C4-2B (cell line): ENCODE data around the gene ZNF304.

Experiments
- H3K27ac ChIP-seq: fragments of 450-650 bp; 2 replicates; pipeline ENCODE4 v1.5.1; 2017
- ZFX ChIP-seq: fragments of 450-650 bp; IDR thresholded peaks from 2 replicates; pipeline ENCODE4 v1.6.1; 2017
- TF ChIP-seq, protein P1 (sequence below): fragments of 450-650 bp; conservative IDR thresholded peaks from 2 replicates; pipeline ENCODE4 v1.5.1; 2017; ENCODE audit warnings: mild to moderate bottlenecking

ZNF304 gene

DNA sequence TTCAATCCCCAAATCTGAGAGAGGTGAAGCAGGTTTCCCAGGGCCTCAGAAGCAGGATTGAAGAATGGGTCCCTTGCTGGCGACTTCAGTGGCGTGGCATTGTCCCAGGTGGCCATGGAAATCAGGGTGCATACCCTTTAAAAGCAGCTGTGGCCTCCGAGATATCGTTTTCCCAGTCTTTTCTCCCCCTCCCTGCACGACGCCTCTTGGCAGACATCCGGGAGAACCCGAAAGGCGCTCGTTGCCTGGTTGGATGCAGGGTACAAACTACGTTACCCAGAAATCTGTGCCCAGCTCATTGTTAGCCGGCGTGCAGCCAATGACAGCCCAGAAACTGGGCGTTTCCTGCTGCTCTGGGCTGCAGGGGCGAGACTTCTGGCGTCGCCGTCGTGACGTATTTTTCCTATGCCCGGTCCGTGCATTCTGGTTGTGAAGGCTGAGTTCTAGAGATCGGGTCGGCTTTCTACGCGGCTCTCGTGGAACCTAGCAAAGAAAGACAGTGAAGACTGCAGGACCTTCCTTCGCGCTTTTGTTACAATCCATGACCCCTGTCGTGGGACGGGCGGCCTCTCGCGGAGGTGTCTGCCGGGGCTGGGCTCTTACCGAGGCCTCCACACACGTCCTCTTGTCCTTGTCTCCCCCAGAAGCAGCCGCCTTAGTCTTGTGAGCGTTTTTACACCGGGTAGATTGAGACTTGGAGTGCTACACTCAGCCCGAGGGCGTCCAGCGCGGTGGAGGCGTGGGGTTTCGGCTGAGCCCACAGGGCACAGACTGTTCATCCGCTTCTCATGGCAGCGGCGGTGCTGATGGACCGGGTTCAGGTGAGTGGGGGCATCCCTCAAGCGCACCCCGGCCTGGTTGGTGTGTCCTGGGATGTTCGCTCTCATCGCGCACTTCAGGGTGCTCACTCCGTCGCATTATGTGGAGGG, at the start of gene ZNF304:
TSS of gene ZNF304 (plus strand) at position 395 of the 929 bp plus-strand sequence. CDS start at position 789, 394 bp downstream.
- TF ChIP-seq, protein P1, sequence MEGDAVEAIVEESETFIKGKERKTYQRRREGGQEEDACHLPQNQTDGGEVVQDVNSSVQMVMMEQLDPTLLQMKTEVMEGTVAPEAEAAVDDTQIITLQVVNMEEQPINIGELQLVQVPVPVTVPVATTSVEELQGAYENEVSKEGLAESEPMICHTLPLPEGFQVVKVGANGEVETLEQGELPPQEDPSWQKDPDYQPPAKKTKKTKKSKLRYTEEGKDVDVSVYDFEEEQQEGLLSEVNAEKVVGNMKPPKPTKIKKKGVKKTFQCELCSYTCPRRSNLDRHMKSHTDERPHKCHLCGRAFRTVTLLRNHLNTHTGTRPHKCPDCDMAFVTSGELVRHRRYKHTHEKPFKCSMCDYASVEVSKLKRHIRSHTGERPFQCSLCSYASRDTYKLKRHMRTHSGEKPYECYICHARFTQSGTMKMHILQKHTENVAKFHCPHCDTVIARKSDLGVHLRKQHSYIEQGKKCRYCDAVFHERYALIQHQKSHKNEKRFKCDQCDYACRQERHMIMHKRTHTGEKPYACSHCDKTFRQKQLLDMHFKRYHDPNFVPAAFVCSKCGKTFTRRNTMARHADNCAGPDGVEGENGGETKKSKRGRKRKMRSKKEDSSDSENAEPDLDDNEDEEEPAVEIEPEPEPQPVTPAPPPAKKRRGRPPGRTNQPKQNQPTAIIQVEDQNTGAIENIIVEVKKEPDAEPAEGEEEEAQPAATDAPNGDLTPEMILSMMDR = no peak
- peak; percentile 43; the same call in 1 of the 2 replicates for TF ChIP-seq ZFX
- peak within 1 kb of the TSS; percentile 69 for H3K27ac ChIP-seq

DNA sequence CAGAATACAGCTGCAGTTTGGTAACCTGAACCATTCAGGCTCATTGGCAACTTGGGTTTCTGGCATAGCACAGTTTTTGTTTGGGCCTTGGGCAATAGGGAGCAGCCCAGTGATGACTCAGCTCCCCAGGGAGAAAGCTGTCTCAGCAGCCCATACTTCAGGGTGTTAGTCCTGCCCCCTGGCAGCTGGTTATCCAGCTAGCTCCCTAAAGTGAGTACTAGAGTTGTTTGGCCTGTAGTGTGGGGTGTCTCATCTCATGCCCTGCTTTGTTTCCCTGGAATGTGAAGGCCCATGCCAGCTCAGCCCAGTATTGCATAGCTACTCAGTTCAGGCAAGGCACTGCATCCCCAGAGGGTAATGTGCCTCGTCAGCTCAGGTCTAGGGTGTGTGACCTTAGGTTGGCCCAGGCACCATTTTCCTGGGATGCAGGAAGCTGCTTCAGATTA, 49.0 kb upstream of the ZNF304 start:
- no peak overlapping the region for H3K27ac ChIP-seq
- no peak for TF ChIP-seq ZFX
- TF ChIP-seq, protein P1 = no peak

DNA sequence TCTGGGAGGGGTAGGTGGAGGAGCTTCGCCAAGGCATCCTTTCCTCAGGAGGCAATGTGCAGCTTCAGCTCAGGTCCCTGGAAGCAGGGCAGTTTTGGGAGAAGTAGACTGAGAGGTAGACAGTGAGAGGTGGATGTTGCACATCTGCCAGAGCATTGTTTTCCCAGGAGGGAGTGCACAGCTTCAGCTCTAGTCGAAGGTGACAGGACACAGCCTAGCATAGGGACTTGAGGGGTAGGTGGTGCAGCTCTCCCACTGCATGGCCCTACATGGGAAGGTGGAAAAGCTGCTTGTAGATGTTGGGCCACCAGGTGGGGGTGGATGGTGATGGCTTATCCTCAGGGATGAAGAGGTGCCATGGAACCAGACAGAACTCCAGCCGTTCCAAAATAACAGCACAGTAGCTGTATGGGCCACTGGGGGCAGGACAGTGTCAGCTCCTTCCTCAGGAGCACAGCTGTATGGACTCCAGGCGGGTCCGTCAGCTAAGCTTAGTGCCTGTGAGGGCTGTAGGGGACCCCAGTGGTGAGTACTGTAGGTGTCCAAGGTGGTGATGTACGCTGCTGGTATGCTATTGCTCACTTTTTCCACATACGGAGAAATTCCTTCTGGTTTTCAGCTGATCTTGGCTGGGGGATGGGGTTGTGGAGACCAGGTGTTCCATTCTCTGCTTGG, 48.2 kb upstream of the ZNF304 start:
- no peak for TF ChIP-seq ZFX
- TF ChIP-seq, protein P1 = no peak
- H3K27ac ChIP-seq = peak overlapping the region; percentile 13; the same call in 1 of the 2 replicates

DNA sequence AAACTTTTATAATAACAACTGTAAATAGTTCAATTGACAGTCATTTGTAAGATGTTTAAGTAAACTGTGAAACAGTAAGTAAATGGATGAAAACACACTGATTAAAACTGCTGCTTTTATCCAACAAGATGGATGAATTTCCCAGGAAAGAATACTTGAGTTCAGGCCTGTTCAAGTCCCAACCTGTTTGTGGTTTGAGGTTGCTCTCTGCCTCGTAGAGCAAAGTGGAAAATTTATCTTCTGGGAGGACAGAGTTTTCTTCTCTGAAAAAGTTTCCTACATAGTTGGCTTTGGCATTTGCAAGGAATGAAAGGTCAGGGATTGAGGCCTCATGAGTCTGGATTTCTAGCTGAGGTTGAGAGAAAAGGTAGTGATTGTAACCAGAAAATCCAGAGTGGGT, 46.0 kb upstream of the ZNF304 start:
- H3K27ac ChIP-seq = no peak overlapping the region
- TF ChIP-seq, protein P1 = no peak
- no peak for TF ChIP-seq ZFX

DNA sequence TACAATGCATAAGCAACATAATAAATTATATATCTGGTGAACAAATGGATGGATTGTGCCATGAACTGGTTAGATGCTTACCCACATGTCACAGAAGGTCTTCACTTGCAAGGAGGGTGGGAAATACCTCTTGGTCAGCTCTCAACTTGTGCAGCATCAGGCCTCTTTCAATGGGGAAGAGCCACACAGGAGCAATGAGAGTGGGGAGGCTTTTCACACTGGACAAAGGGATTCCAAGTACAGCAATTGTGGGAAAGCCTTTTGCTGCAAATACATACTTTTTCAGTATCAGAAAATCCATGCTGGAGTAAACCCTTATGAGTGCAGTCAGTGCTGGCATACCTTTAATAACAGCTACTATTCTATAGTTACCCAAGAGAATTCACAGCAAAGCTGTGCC, 42.6 kb upstream of the ZNF304 start:
- no peak overlapping the region for H3K27ac ChIP-seq
- TF ChIP-seq ZFX = no peak
- TF ChIP-seq, protein P1 = no peak

DNA sequence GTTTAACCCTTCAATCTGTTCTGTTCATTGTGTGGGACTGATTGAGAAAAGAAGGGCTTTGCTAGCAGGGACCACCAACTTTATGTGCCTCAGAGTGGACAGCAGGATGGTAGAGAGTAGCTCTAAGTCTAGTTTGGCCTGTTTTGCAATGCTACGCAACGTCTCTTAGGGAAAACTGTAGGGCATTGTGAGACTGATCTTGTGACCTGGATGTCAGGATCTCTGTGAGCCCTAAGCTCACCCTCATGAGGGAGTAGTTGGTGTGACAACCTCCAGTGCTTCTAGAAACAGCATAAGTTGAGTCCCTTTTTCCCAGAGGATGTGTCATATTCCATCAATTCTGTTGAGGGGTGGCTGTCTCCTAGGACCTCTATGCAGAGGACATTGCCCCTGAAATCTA, 40.3 kb upstream of the ZNF304 start:
- no peak overlapping the region for H3K27ac ChIP-seq
- no peak for TF ChIP-seq ZFX
- TF ChIP-seq, protein P1 = no peak

DNA sequence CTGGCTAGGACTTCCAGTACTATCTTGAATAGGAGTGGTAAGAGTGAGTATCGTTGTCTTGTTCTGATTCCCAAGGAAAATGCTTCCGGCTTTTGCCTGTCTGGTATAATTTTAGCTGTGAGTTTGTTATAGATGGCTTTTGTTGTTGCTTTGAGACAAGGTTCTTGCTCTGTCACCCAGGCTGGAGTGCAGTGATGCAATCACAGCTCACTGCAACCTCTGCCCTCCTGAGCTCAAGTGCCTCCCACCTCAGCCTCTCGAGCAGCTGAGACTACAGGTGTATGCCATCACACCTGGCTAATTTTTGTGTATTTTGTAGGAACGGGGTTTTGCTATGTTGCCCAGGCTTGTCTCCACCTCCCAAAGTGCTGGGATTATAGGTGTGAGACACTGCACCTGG, 36.9 kb upstream of the ZNF304 start:
- TF ChIP-seq ZFX = no peak
- TF ChIP-seq, protein P1 = no peak
- H3K27ac ChIP-seq = no peak overlapping the region
